IPS-20b (cell line): ENCODE measurements around the gene SDCCAG8.

Experiments used
- H3K27ac ChIP-seq: one replicate; pipeline ENCODE4 v1.5.1; 2013; ENCODE audit warnings: low read length
- H3K27me3 ChIP-seq: 2 replicates; pipeline ENCODE4 v1.6.1; 2013; ENCODE audit warnings: mild to moderate bottlenecking, low read length, inconsistent platforms; ENCODE audit not compliant: insufficient read depth
- H3K36me3 ChIP-seq: 2 replicates; pipeline ENCODE4 v1.6.1; 2013; ENCODE audit warnings: low read depth, mild to moderate bottlenecking, inconsistent platforms, low read length, moderate library complexity; ENCODE audit not compliant: insufficient read depth
- H3K4me1 ChIP-seq: 2 replicates; pipeline ENCODE4 v1.6.1; 2013; ENCODE audit warnings: mild to moderate bottlenecking, control low read depth, inconsistent platforms, low read length, moderate library complexity; ENCODE audit not compliant: insufficient read depth
- H3K4me3 ChIP-seq: 2 replicates; pipeline ENCODE4 v1.5.1; 2013; ENCODE audit warnings: mild to moderate bottlenecking, low read length, inconsistent platforms
- H3K9ac ChIP-seq: 2 replicates; pipeline ENCODE4 v1.6.1; 2013; ENCODE audit warnings: low read depth, mild to moderate bottlenecking, inconsistent platforms, low read length, moderate library complexity
- H3K9me3 ChIP-seq: 2 replicates; pipeline ENCODE4 v1.6.1; 2013; ENCODE audit warnings: mild to moderate bottlenecking, low read depth, low read length, inconsistent platforms; ENCODE audit not compliant: insufficient read depth

Gene SDCCAG8

GRCh38 chr1:243454328-243454997 lies 198.6 kb downstream of the SDCCAG8 start:
- H3K9ac ChIP-seq: no peak overlapping the region
- H3K9me3 ChIP-seq: no peaks in the 10 kb centered on the region
- no peak overlapping the region for H3K27ac ChIP-seq
- no peak overlapping the region for H3K4me3 ChIP-seq
- H3K4me1 ChIP-seq: no peaks in the 10 kb centered on the region
- H3K36me3 ChIP-seq: no peaks in the 10 kb centered on the region
- no peaks in the 10 kb centered on the region for H3K27me3 ChIP-seq

GRCh38 chr1:243455760-243456651 lies 200.2 kb downstream of the SDCCAG8 start:
- no peaks in the 10 kb centered on the region for H3K27me3 ChIP-seq
- no peak overlapping the region for H3K4me3 ChIP-seq
- no peaks in the 10 kb centered on the region for H3K36me3 ChIP-seq
- H3K9me3 ChIP-seq: no peaks in the 10 kb centered on the region
- no peak overlapping the region for H3K27ac ChIP-seq
- no peak overlapping the region for H3K9ac ChIP-seq
- H3K4me1 ChIP-seq: no peaks in the 10 kb centered on the region

GRCh38 chr1:243457363-243457982 lies 201.6 kb downstream of the SDCCAG8 start:
- Histone ChIP-seq H3K4me3 (no peak overlapping the region), H3K9ac (no peak overlapping the region), H3K9me3 (no peaks in the 10 kb centered on the region), H3K27ac (no peak overlapping the region), H3K27me3 (no peaks in the 10 kb centered on the region), H3K4me1 (no peaks in the 10 kb centered on the region), H3K36me3 (no peaks in the 10 kb centered on the region)

- no peaks in the 10 kb centered on the region for H3K4me1 ChIP-seq
- no peaks in the 10 kb centered on the region for H3K27me3 ChIP-seq
- no peak overlapping the region for H3K9ac ChIP-seq
- no peak overlapping the region for H3K4me3 ChIP-seq
- H3K27ac ChIP-seq: no peak overlapping the region
- H3K9me3 ChIP-seq: no peaks in the 10 kb centered on the region
- H3K36me3 ChIP-seq: no peaks in the 10 kb centered on the region
Observed at GRCh38 chr1:243459059-243459458, 203.2 kb downstream of the SDCCAG8 start.

GRCh38 chr1:243461700-243462099 lies 205.9 kb downstream of the SDCCAG8 start:
- H3K4me1 ChIP-seq: no peaks in the 10 kb centered on the region
- no peaks in the 10 kb centered on the region for H3K27me3 ChIP-seq
- H3K27ac ChIP-seq: no peak overlapping the region
- no peaks in the 10 kb centered on the region for H3K36me3 ChIP-seq
- H3K4me3 ChIP-seq: no peak overlapping the region
- no peaks in the 10 kb centered on the region for H3K9me3 ChIP-seq
- no peak overlapping the region for H3K9ac ChIP-seq

- Histone ChIP-seq H3K27me3 (no peaks in the 10 kb centered on the region), H3K27ac (no peak overlapping the region), H3K4me1 (no peaks in the 10 kb centered on the region), H3K4me3 (no peak overlapping the region), H3K9ac (no peak overlapping the region), H3K36me3 (no peaks in the 10 kb centered on the region), H3K9me3 (no peaks in the 10 kb centered on the region)
Observed at GRCh38 chr1:243462929-243463697, 207.3 kb downstream of the SDCCAG8 start.

GRCh38 chr1:243465081-243465480 lies 209.2 kb downstream of the SDCCAG8 start:
- Histone ChIP-seq H3K4me3 (no peak overlapping the region), H3K4me1 (peaks cover 2% of the 10 kb centered on the region), H3K27ac (no peak overlapping the region), H3K9ac (no peak overlapping the region), H3K9me3 (no peaks in the 10 kb centered on the region), H3K27me3 (no peaks in the 10 kb centered on the region), H3K36me3 (no peaks in the 10 kb centered on the region)

- Histone ChIP-seq H3K9me3 (no peaks in the 10 kb centered on the region), H3K9ac (no peak overlapping the region), H3K27me3 (no peaks in the 10 kb centered on the region), H3K4me3 (no peak overlapping the region), H3K36me3 (no peaks in the 10 kb centered on the region), H3K4me1 (peaks cover 9% of the 10 kb centered on the region), H3K27ac (no peak overlapping the region)
Observed at GRCh38 chr1:243465738-243466137, 209.9 kb downstream of the SDCCAG8 start.

GRCh38 chr1:243469497-243469896 lies 213.7 kb downstream of the SDCCAG8 start:
- H3K27me3 ChIP-seq: no peaks in the 10 kb centered on the region; the same call in 1 of the 2 replicates
- H3K27ac ChIP-seq: no peak overlapping the region
- no peaks in the 10 kb centered on the region for H3K9me3 ChIP-seq
- no peaks in the 10 kb centered on the region for H3K36me3 ChIP-seq
- no peak overlapping the region for H3K4me3 ChIP-seq
- peaks cover 33% of the 10 kb centered on the region for H3K4me1 ChIP-seq
- H3K9ac ChIP-seq: no peak overlapping the region

GRCh38 chr1:243470502-243470901 lies 214.7 kb downstream of the SDCCAG8 start:
- H3K9me3 ChIP-seq: no peaks in the 10 kb centered on the region
- no peaks in the 10 kb centered on the region for H3K36me3 ChIP-seq
- peaks cover 34% of the 10 kb centered on the region for H3K4me1 ChIP-seq
- peak overlapping the region; percentile 5; the same call in 1 of the 2 replicates for H3K4me3 ChIP-seq
- H3K27me3 ChIP-seq: peaks cover 7% of the 10 kb centered on the region; the same call in 1 of the 2 replicates
- H3K9ac ChIP-seq: peak overlapping the region; percentile 34; the same call in 1 of the 2 replicates
- H3K27ac ChIP-seq: no peak overlapping the region

- Histone ChIP-seq H3K36me3 (no peaks in the 10 kb centered on the region), H3K9ac (peak overlapping the region; percentile 34; the same call in 1 of the 2 replicates), H3K4me3 (peak overlapping the region; percentile 5; the same call in 1 of the 2 replicates), H3K4me1 (peaks cover 38% of the 10 kb centered on the region), H3K27me3 (peaks cover 7% of the 10 kb centered on the region; the same call in 1 of the 2 replicates), H3K9me3 (no peaks in the 10 kb centered on the region), H3K27ac (no peak overlapping the region)
Observed at GRCh38 chr1:243471026-243471685, 215.3 kb downstream of the SDCCAG8 start.
